HepG2 (cell line): ENCODE measurements around the gene ATG2B. TPM values are rescaled to one million over a fixed set of nuclear protein-coding genes. Genes with fewer than 3 reads are reported as not detected.

ENCODE experiments used
- ATAC-seq: fragments of 200-7000 bp; cut with Tn5 transposase; 3 replicates; pipeline ENCODE4 v1.9.1; 2020; ENCODE audit warnings: mild to moderate bottlenecking, moderate library complexity
- BruUV-seq: library from RNA; stranded (reverse); fragments of 400-500 nt; replicated peaks from 2 replicates; lab custom pipeline; 2021; lab: Mats Ljungman, UMichigan
- CTCF ChIA-PET: fragments of 300-600 bp; formaldehyde crosslinking; extraction: SDS; loops from one replicate; lab custom pipeline; 2021; ENCODE audit warnings: low total read pairs, inconsistent platforms, low intra/inter-chr PET ratio; lab: Yijun Ruan, JAX
- POLR2A ChIA-PET: fragments of 350-600 bp; sonication (Branson Sonifier 250); formaldehyde crosslinking; loops from one replicate; lab custom pipeline; 2020; ENCODE audit warnings: antibody characterized with exemption, inconsistent platforms; lab: Yijun Ruan, JAX
- DNase-seq: peaks from one replicate; pipeline ENCODE4 v3.0.0-alpha.2; 2015; ENCODE audit warnings: low spot score
- FAIRE-seq: peaks from 3 replicates; lab custom pipeline; 2011; peaks lifted over from hg19 to GRCh38; lab: Jason Lieb, UNC
- H2AFZ ChIP-seq: one replicate; pipeline ENCODE4 v1.6.1; 2011; ENCODE audit warnings: low read length, inconsistent platforms
- H3K27ac ChIP-seq: fragments of 300-600 bp; 3 replicates; pipeline ENCODE4 v1.8.0; 2011; ENCODE audit warnings: mixed run types, mild to moderate bottlenecking, mixed read lengths, low read length, inconsistent platforms; ENCODE audit not compliant: insufficient read depth; ENCODE audit errors: extremely low read length
- H3K27me3 ChIP-seq, 2 experiments: fragments of 200-600 bp in 1 of 2; 2 replicates in 1 of 2; 3 replicates in 1 of 2; pipeline versions ENCODE4 v1.6.0 to v1.8.0; 2011; ENCODE audit warnings: low read length in 2 of 2, mild to moderate bottlenecking in 2 of 2, moderate library complexity in 2 of 2, inconsistent platforms in 1 of 2; ENCODE audit not compliant: insufficient read depth in 2 of 2, control insufficient read depth in 1 of 2
- H3K36me3 ChIP-seq, 2 experiments: fragments of 200-600 bp in 1 of 2; replicated peaks in 1 of 2; 2 replicates in 1 of 2; 3 replicates in 1 of 2; pipeline versions ENCODE4 v1.5.1 to v1.8.0; 2011; ENCODE audit warnings: low read length in 2 of 2, inconsistent platforms in 1 of 2; ENCODE audit not compliant: insufficient read depth in 2 of 2, control insufficient read depth in 1 of 2
- H3K4me1 ChIP-seq: 2 replicates; pipeline ENCODE4 v1.5.1; 2012; ENCODE audit warnings: low read length, inconsistent platforms; ENCODE audit not compliant: insufficient read depth
- H3K4me2 ChIP-seq: 2 replicates; pipeline ENCODE4 v1.6.0; 2011; ENCODE audit warnings: low read depth, low read length, inconsistent platforms
- H3K4me3 ChIP-seq, 3 experiments: fragments of 200-600 bp in 1 of 3; sonication (generic), shearing (Covaris generic) in 1 of 3; replicated peaks in 1 of 3; 2 replicates each; pipeline ENCODE4 v1.5.1; 2011 to 2016; ENCODE audit warnings: low read length in 3 of 3, inconsistent platforms in 2 of 3, low read depth in 2 of 3, mild to moderate bottlenecking in 2 of 3, control low read depth in 1 of 3, mixed read lengths in 1 of 3; ENCODE audit not compliant: insufficient read depth in 1 of 3
- H3K79me2 ChIP-seq: one replicate; pipeline ENCODE4 v1.6.1; 2011; ENCODE audit warnings: low read length, inconsistent platforms; ENCODE audit not compliant: insufficient read depth
- H3K9ac ChIP-seq: 2 replicates; pipeline ENCODE4 v1.6.0; 2011; ENCODE audit warnings: mild to moderate bottlenecking, low read depth, low read length, inconsistent platforms; ENCODE audit not compliant: insufficient read depth
- H3K9me3 ChIP-seq: 2 replicates; pipeline ENCODE4 v1.5.1; 2012; ENCODE audit warnings: mild to moderate bottlenecking, low read length
- H4K20me1 ChIP-seq: 2 replicates; pipeline ENCODE4 v1.6.0; 2011; ENCODE audit warnings: inconsistent platforms, mild to moderate bottlenecking, low read length, moderate library complexity; ENCODE audit not compliant: insufficient read depth
- KDM2A ChIP-seq: sonication (generic); formaldehyde crosslinking; IDR thresholded peaks from 2 replicates; pipeline ENCODE4 v1.4.0; 2020; ENCODE audit warnings: low read depth, missing genetic modification reagents, borderline replicate concordance
- NR2F6 ChIP-seq, 2 experiments: IDR thresholded peaks; 2 replicates each; pipeline ENCODE4 v1.6.1; 2016; ENCODE audit warnings: antibody characterized with exemption in 1 of 2, mild to moderate bottlenecking in 1 of 2
- TARDBP ChIP-seq: sonication (generic); formaldehyde crosslinking; IDR thresholded peaks from 2 replicates; pipeline ENCODE4 v1.8.0; 2022; ENCODE audit warnings: mild to moderate bottlenecking, missing genetic modification reagents
- ZNF547 ChIP-seq: sonication (generic); formaldehyde crosslinking; IDR thresholded peaks from 2 replicates; pipeline ENCODE4 v1.5.1; 2020; ENCODE audit warnings: mild to moderate bottlenecking, missing genetic modification reagents
- WGBS: methylation state at CpG from one replicate; pipeline ENCODE4 v1.1.6; 2017; ENCODE audit warnings: low lambda C conversion rate; 5-methylcytosine and 5-hydroxymethylcytosine counted together
- in situ Hi-C: cut with HindIII; loops from 2 replicates; pipeline ENCODE4 v1.10.0; 2017; ENCODE audit warnings: low pct_unique_long_range_greater_than_20kb; ENCODE audit not compliant: extremely low pct_ligation_motif_present
- intact Hi-C: fragments of 100-400 bp; cut with micrococcal nuclease; formaldehyde crosslinking; loops from one replicate; pipeline ENCODE4 v1.10.0; 2022; ENCODE audit not compliant: unreplicated experiment
- polyA plus RNA-seq, 8 experiments: library from polyadenylated mRNA; depleted of rRNA in 3 of 8; stranded (reverse) in 7 of 8; unstranded in 1 of 8; fragments of >200 nt; fragmentation: Illumina TruSeq in 4 of 8; extraction: Trizol in 4 of 8; gene quantifications; 2 replicates each; pipeline versions ENCODE4 v1.2.1 to v1.2.3, GENCODE V29; 2011 to 2016; ENCODE audit warnings: low read depth in 4 of 8, missing spikeins in 1 of 8, mixed read lengths in 1 of 8; ENCODE audit not compliant: insufficient read depth in 1 of 8
- total RNA-seq, 5 experiments: library from RNA; depleted of rRNA; stranded (reverse); fragments of >200 nt; fragmentation: Illumina TruSeq; extraction: Trizol; gene quantifications; 2 replicates each; pipeline ENCODE4 v1.2.3, GENCODE V29; 2016; ENCODE audit warnings: low read depth in 1 of 5
- TF ChIP-seq, protein P1 (sequence below): sonication (generic); formaldehyde crosslinking; IDR thresholded peaks from 2 replicates; pipeline ENCODE4 v1.8.0; 2022; ENCODE audit warnings: missing genetic modification reagents, mild to moderate bottlenecking, borderline replicate concordance
- TF ChIP-seq, protein P2 (sequence below): sonication (generic); formaldehyde crosslinking; IDR thresholded peaks from 2 replicates; pipeline ENCODE4 v1.8.1; 2023; ENCODE audit warnings: mild to moderate bottlenecking, missing genetic modification reagents
- TF ChIP-seq, protein P3 (sequence below): sonication (generic); formaldehyde crosslinking; IDR thresholded peaks from 2 replicates; pipeline ENCODE4 v1.4.0; 2020; ENCODE audit warnings: missing genetic modification reagents, borderline replicate concordance
- TF ChIP-seq, protein P4 (sequence below): sonication (generic); formaldehyde crosslinking; IDR thresholded peaks from 2 replicates; pipeline ENCODE4 v1.9.0; 2022; ENCODE audit warnings: missing genetic modification reagents, mild to moderate bottlenecking, borderline replicate concordance
- TF ChIP-seq, protein P5 (sequence below): sonication (generic); formaldehyde crosslinking; IDR thresholded peaks from 2 replicates; pipeline ENCODE4 v1.4.0; 2020; ENCODE audit warnings: missing genetic modification reagents

Gene ATG2B
- total and polyA plus RNA-seq, 2 of the 13 experiments (the other 11 are each of a cell fraction or from before 2014, with no cell fraction given) = 7.4 to 7.5 TPM

DNA sequence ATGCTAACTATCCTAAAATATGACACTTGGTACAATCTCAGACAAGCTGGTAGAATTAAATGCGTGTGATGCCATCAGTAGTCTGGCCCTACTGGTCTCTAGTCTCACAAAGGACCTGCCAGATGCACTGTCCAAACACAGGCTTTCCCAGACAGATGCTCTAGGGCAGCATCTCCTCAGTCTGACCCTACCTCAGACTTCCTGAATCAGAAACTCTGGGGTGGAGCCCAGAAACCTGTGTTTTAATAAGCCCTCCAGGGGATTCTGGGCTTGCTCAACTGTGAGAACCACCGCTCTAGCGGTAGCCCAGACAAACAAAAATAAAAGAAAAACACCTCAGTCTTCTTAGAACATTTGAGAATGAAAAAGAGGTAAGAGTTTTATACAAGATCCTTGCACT is 59.2 kb downstream of the ATG2B start:
- H4K20me1 ChIP-seq = no peaks in the 10 kb centered on the region
- intact Hi-C loops (no loop called here), in situ Hi-C loops (no loop called here)
- DNase-seq = no peak
- no peaks in the 10 kb centered on the region for H3K79me2 ChIP-seq
- no peak overlapping the region for H3K9ac ChIP-seq
- H3K36me3 ChIP-seq = peaks cover 5 to 24% of the 10 kb centered on the region in 2 experiments; a peak in 3 of 5 replicates
- ChIA-PET POLR2A (no interaction called here), CTCF (interaction anchor here (1.0 kb wide), 1 partner anchor 203 kb away, joined by 4 read pairs; no protein-coding TSS in a partner anchor)
- no peak overlapping the region for H3K4me2 ChIP-seq
- FAIRE-seq = no peak
- BruUV-seq = no TSS peak
- 94% methylated on average over 3 of the region's 3 CpGs for WGBS
- no peak overlapping the region for H3K4me3 ChIP-seq
- H3K27ac ChIP-seq = no peak overlapping the region
- peaks cover 4% of the 10 kb centered on the region for H3K4me1 ChIP-seq
- no peaks in the 10 kb centered on the region for H3K27me3 ChIP-seq
- TF ChIP-seq ZNF547 (CRISPR knock-in tag) (no peak), KDM2A (CRISPR knock-in tag) (no peak), NR2F6 (IDR thresholded peaks at IDR 0.05) (no peak), NR2F6 (CRISPR knock-in tag; IDR thresholded peaks at IDR 0.05) (no peak), TARDBP (CRISPR knock-in tag) (no peak)
- TF ChIP-seq, protein P1, sequence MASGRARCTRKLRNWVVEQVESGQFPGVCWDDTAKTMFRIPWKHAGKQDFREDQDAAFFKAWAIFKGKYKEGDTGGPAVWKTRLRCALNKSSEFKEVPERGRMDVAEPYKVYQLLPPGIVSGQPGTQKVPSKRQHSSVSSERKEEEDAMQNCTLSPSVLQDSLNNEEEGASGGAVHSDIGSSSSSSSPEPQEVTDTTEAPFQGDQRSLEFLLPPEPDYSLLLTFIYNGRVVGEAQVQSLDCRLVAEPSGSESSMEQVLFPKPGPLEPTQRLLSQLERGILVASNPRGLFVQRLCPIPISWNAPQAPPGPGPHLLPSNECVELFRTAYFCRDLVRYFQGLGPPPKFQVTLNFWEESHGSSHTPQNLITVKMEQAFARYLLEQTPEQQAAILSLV (CRISPR knock-in tag) = no peak
- TF ChIP-seq, protein P2, sequence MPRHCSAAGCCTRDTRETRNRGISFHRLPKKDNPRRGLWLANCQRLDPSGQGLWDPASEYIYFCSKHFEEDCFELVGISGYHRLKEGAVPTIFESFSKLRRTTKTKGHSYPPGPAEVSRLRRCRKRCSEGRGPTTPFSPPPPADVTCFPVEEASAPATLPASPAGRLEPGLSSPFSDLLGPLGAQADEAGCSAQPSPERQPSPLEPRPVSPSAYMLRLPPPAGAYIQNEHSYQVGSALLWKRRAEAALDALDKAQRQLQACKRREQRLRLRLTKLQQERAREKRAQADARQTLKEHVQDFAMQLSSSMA (CRISPR knock-in tag) = no peak
- TF ChIP-seq, protein P3, sequence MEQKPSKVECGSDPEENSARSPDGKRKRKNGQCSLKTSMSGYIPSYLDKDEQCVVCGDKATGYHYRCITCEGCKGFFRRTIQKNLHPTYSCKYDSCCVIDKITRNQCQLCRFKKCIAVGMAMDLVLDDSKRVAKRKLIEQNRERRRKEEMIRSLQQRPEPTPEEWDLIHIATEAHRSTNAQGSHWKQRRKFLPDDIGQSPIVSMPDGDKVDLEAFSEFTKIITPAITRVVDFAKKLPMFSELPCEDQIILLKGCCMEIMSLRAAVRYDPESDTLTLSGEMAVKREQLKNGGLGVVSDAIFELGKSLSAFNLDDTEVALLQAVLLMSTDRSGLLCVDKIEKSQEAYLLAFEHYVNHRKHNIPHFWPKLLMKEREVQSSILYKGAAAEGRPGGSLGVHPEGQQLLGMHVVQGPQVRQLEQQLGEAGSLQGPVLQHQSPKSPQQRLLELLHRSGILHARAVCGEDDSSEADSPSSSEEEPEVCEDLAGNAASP (CRISPR knock-in tag) = no peak
- TF ChIP-seq, protein P4, sequence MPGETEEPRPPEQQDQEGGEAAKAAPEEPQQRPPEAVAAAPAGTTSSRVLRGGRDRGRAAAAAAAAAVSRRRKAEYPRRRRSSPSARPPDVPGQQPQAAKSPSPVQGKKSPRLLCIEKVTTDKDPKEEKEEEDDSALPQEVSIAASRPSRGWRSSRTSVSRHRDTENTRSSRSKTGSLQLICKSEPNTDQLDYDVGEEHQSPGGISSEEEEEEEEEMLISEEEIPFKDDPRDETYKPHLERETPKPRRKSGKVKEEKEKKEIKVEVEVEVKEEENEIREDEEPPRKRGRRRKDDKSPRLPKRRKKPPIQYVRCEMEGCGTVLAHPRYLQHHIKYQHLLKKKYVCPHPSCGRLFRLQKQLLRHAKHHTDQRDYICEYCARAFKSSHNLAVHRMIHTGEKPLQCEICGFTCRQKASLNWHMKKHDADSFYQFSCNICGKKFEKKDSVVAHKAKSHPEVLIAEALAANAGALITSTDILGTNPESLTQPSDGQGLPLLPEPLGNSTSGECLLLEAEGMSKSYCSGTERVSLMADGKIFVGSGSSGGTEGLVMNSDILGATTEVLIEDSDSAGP (CRISPR knock-in tag) = no peak
- TF ChIP-seq, protein P5, sequence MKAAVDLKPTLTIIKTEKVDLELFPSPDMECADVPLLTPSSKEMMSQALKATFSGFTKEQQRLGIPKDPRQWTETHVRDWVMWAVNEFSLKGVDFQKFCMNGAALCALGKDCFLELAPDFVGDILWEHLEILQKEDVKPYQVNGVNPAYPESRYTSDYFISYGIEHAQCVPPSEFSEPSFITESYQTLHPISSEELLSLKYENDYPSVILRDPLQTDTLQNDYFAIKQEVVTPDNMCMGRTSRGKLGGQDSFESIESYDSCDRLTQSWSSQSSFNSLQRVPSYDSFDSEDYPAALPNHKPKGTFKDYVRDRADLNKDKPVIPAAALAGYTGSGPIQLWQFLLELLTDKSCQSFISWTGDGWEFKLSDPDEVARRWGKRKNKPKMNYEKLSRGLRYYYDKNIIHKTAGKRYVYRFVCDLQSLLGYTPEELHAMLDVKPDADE (CRISPR knock-in tag) = no peak
- TF ChIP-seq, all 625 proteins: peak for 0
- H2AFZ ChIP-seq = no peak overlapping the region
- ATAC-seq = no peak
- H3K9me3 ChIP-seq = no peaks in the 10 kb centered on the region
